KOPT-K1 (cell line): Measurements from ENCODE around the gene WDR93.
"Not testable (repeated sequence)": the region's sequence is repeated elsewhere in the genome, so short reads cannot be mapped to it uniquely, and the experiment has no call there.

Experiments
- H3K27ac ChIP-seq: fragments of 200-600 bp; sonication (generic); 2 replicates; pipeline ENCODE4 v1.5.1; 2016; ENCODE audit warnings: antibody characterized with exemption, mild to moderate bottlenecking, low read depth, low read length; ENCODE audit not compliant: poor library complexity, severe bottlenecking
- H3K36me3 ChIP-seq: fragments of 200-600 bp; sonication (generic); 2 replicates; pipeline ENCODE4 v1.5.1; 2017; ENCODE audit warnings: antibody characterized with exemption, mild to moderate bottlenecking, low read length, moderate library complexity; ENCODE audit not compliant: insufficient read depth
- H3K9me3 ChIP-seq: fragments of 200-600 bp; sonication (generic); 2 replicates; pipeline ENCODE4 v1.5.1; 2017; ENCODE audit warnings: antibody characterized with exemption, low read length, mild to moderate bottlenecking; ENCODE audit not compliant: insufficient read depth, poor library complexity, severe bottlenecking

Gene WDR93

DNA sequence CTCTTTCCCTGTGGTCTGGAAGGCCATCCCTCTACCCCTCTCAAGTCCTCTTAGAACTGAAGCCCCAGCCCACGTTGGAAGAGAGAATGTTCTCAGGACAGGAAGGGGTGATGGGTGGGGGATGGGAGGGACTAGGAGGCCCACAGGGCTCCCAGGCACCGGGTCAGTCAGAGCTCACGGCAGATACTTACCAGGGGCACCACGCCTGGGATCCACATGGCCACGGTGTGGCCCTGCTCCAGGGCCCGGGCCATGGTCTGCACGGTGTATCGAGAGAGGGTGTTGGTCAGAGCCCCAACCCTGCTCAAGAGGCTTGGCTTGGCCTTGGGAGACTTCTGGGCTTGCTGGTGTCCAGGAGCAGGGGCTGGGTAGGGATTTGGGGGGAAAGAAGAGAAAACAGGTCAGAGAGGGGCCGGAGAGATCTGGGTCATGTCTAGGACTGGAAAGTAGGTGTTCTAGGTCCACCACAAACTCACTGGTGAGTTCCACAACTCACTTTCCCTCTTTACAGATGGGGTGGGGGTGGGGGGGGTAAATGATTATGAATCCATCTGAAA, 21.2 kb upstream of the WDR93 start:
- Histone ChIP-seq H3K27ac (no peak overlapping the region), H3K9me3 (no peaks in the 10 kb centered on the region), H3K36me3 (no peaks in the 10 kb centered on the region)

DNA sequence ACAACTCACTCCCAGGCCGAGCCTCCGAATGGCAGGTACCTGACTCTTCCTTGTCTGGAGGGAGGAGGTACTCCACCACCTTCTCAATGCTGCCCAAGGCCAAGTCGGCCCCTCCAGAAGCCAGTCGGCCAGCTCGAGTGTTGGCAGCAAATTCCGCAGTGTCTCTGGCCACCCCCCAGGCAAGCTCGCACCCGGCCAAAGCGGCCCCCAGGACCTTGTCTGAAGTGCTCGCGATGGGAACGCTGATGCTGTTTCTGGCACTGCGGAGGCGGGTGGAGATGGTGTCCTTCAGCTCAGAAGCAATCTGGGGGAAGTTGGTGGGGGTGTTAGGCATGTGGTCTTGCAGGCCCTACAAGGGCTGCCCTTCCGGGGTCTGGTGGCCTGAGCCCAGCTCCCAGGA, 20.7 kb upstream of the WDR93 start:
- H3K9me3 ChIP-seq: no peaks in the 10 kb centered on the region
- H3K36me3 ChIP-seq: no peaks in the 10 kb centered on the region
- no peak overlapping the region for H3K27ac ChIP-seq

DNA sequence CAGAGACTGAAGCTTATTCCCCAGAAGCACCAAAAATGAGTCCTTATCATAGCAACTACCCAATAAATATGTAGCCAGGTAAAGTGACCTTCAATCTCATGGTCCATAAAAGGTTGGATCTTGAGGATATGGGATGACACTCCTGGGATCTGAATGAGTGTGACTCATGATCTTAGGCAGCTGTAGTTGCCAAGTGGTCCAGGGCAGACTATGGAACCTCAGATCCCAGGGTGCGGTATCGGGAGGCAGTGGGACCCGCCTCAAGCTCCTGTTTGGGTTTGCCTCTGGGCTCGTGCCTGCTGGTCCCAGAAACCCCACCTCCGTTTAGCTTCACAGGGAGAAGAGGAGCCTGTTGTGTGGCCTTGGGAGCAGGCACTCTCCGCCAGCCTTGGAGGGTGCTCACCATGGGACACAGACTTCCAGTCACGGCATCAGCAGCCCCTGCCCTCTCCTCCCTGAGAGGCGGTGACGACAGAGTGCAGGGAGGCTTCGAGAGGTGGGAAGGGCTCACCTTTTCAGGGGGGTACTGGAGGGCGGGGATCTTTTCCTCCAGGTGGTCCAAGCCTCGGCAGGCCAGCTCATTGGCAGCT, 19.5 kb upstream of the WDR93 start:
- no peaks in the 10 kb centered on the region for H3K9me3 ChIP-seq
- H3K27ac ChIP-seq: no peak overlapping the region
- H3K36me3 ChIP-seq: no peaks in the 10 kb centered on the region

DNA sequence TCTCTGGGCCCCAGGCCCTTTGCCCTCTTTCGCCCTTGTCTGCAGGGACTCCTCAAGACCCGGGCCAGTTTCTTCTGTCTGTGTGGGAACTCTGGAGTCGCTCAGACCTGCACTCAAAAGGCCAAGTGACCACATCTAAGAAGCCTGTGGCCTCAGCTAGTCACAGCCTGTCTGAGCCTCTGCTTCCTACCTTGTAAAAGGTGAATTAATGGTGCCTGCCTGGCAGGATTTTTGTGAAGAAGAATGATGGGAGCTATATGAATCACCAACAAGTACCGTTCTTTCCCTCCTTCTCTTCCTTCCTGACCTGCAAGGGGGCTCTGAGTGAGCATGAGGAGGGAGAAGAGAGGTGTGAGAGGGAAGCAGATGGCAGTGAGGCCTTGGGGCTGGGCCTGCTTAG, 18.9 kb upstream of the WDR93 start:
- Histone ChIP-seq H3K27ac (no peak overlapping the region), H3K9me3 (no peaks in the 10 kb centered on the region), H3K36me3 (no peaks in the 10 kb centered on the region)

DNA sequence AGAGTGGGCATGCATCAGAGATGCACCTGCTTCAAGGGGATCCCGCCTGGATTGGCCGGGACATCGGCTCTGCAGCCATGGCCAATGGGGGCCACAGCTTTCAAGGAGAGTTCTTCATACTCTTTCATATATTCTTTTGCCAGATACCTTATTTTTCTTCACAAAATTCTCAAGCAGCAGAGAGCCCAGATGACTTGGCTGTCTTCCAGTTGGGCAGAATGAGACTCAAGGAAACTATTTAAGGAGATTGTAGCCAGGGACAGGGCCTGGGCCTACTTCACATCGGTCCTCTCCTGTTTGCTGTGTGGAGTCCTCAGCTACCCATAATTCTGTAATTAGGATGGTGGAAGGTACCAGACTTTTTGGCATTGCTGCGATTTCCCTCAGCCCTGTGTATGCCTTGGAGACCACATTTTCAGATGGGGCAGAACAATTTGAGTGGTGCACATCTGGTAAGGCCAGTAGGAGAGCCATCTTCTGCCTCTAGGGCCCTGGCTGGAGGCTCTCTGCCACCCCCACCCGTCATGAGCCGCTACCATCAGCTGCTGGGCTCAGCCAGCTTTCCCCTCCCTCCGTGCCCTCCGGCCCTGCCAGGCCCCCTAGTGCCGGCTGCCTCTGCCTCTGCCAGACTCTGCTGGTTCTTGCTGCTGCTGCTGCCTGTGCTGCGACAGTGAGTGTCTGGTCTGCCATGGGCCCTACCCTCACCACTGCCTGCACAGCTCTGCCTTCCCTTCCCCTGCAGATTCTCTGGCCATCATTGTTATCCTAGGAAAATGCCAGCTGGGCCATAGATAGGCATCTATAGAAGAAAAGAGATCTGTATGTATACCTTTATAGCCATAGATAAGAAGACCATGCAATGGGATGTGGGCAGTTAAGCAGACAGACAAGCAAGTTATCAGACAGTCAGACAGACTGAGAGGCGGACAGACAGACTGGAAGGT, 18.1 kb upstream of the WDR93 start:
- no peaks in the 10 kb centered on the region for H3K9me3 ChIP-seq
- H3K36me3 ChIP-seq: no peaks in the 10 kb centered on the region
- no peak overlapping the region for H3K27ac ChIP-seq

DNA sequence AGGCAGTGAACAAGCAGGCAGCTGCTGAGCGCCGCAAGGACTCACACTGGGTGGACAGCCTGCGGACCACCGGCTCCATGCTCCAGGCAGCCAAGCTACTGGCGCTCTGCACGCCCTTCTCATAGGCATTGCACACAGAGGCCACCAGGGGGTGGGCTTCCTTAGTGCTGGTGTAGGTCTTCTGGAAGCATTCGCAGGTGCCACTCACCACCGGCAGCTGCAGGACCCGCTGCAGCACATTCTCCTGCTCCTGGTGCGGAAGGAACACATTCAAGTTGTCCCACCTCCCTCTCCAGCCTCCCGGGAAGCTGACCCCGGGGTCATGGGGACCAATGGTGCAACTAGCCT, 17.5 kb upstream of the WDR93 start:
- Histone ChIP-seq H3K27ac (no peak overlapping the region), H3K9me3 (no peaks in the 10 kb centered on the region), H3K36me3 (no peaks in the 10 kb centered on the region)

DNA sequence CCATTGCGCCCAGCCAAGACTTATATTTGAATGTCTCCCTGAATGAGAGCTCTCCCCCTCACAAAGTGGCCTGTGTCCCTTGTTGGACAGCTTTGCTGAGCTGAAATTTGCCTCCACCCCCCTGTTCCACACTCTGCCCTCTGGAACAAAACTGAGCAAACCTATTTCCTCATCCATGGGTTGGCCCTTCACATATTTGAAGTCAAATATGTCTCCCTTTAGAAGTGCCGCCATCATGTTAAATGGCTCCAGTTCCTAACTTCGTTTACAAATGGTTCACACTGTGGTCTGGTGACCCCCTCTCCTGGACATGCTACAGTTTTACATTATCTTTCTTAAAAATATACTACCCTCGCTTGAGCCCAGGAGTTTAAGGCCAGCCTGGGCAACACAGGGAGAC, 16.1 kb upstream of the WDR93 start:
- Histone ChIP-seq H3K9me3 (no peaks in the 10 kb centered on the region), H3K36me3 (no peaks in the 10 kb centered on the region), H3K27ac (no peak overlapping the region)

DNA sequence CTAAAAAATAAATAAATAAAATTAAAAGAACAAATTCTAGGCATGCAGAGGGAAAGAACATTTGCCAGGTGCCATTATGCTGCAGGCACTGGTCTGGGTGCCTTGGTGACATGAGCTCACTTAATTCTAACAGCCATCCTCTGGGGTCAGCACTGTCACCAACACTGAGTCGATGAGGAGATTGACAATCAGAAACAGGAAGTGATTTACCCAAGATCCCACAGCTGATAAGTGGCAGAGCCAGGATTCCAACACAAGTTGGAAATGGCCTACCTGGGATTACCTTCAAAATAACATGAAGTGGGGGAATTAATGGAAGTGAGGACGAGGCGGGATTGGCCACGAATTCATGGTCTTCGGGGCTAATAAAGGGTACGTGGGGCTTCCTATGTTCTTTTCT, 15.0 kb upstream of the WDR93 start:
- Histone ChIP-seq H3K36me3 (no peaks in the 10 kb centered on the region), H3K9me3 (no peaks in the 10 kb centered on the region), H3K27ac (no peak overlapping the region)

DNA sequence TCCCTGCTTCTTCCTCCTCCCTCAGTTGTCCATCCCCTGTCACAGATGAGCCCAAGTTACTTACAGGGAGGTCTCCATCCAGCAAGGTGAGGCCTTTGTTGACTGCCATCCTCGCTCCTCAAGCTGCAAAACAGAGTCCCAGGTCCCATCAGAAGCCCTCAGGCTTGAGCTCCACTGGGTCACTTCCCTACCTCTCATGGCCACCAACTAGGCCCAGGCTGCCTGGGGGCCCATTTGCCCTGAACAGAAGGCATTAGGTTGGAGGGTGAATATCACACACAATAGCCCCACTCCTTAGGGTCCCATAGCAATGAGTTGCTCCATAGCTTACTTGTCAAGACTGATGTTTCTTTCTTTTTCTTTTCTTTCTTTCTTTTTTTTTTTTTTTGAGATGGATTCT, 13.2 kb upstream of the WDR93 start:
- Histone ChIP-seq H3K36me3 (no peaks in the 10 kb centered on the region), H3K27ac (no peak overlapping the region), H3K9me3 (no peaks in the 10 kb centered on the region)

DNA sequence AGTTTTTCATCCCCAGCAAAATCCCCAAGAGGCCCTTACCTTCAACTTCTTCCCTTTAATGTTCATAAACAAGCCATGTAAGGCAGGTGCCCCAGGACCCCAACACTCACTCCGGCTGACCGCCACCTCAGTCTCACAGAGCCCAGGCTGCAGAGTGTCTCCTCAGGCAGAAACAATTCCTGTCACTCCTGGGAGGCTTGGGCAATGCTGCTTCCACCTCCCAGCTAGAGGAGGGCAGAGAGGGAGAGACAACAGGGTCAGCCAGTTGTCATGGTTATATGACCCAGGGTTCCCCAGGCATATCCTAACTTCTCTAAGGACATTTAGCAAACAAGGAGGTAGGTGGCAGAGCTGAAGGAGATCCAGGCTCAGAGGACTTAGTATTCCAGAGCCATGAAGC, 11.4 kb upstream of the WDR93 start, which contains the start of gene PLIN1:
Gene PLIN1, minus strand, starts transcription at position 156 of the 400 bp plus-strand sequence. CDS start 1,878 bp downstream, outside the sequence.
- H3K36me3 ChIP-seq: no peaks in the 10 kb centered on the region
- H3K9me3 ChIP-seq: no peaks in the 10 kb centered on the region
- no peak within 1 kb of the TSS for H3K27ac ChIP-seq

DNA sequence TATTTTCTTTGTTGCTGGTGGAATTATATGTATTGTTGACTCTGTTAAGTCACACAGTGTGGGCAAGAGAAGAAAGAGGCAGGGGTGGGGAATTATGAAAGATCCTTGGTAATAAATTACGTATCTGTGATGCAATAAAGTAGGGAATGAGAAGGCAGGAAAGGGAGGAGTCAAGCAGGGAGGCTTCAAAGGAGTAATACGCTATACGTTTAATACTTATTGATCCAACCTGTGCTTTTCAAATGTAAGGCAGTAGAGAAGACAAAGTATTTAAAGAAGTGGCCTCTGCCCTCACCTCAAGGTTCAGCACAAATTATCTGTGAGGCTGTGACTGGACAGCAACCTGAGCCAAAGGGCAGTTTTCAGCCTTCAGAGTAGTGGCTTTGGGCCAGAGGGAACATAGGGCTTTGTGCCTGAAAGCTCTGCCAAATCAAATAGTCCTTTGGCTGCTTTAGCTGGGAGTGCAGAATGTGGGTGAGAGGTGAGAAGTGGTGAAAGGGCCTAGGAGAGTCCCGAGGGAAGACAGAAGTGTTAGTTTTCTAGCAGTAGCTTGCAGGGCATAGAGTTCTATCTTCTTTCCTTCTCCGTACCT, 10.2 kb upstream of the WDR93 start:
- H3K27ac ChIP-seq: no peak overlapping the region
- H3K9me3 ChIP-seq: no peaks in the 10 kb centered on the region
- no peaks in the 10 kb centered on the region for H3K36me3 ChIP-seq

DNA sequence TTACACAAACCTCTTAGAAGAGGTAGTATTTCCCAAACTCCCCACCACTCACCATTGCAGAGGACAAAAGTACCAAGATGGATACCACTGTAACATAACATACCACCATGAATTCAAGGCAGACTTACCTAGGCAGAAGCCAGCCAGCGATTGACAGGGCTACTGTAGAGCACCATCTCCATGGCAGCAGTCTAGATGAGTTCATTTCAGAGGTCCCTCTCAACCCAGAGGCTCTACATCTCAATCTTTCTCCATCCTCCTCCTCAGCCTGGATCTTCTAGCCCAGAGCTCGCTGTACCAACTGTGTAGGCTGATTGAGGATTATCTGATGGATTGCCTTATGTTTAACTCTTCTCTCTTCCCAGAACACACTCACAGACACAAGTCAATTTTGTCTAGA, 9.5 kb upstream of the WDR93 start:
- H3K36me3 ChIP-seq: no peaks in the 10 kb centered on the region
- H3K27ac ChIP-seq: no peak overlapping the region
- H3K9me3 ChIP-seq: no peaks in the 10 kb centered on the region

DNA sequence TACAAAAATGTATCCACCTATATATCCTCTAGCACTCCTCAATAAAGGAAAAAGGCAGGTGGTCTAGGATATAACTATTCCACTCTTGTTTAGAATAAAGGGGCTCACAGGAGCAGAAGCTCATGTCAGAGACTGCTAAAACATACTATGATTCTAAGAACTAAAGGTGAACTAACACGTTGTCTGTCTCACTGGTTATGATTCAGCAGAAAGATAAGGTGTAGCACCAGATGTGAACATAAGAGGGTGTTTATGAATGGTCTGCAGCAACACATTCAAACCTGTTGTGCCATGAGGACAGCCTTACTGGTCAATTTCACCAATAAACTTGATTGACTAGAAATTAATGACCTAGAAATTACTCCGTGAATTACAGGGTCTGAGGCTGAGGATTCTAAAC, 4.6 kb upstream of the WDR93 start:
- Histone ChIP-seq H3K27ac (no peak overlapping the region), H3K9me3 (no peaks in the 10 kb centered on the region), H3K36me3 (no peaks in the 10 kb centered on the region)

DNA sequence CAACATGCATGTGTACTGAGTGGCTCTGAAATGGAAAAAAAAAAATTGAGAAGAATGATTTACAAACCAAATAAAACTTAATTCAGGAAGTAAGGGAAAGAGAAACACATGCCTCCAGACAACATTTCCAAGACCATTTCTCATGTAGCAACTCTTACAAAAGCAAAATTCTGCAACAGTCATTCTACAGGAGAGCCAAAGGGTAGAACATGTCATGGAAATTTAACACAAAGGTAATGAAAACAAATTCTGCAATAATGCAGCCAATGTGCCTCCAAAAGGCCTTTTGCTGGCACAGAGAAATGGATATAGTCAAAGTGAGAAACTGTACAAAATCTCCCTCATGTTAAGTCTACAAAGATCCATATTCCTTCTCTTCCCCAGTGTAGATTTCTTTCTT, 4.1 kb upstream of the WDR93 start:
- H3K27ac ChIP-seq: no peak overlapping the region
- H3K36me3 ChIP-seq: no peaks in the 10 kb centered on the region
- H3K9me3 ChIP-seq: no peaks in the 10 kb centered on the region

DNA sequence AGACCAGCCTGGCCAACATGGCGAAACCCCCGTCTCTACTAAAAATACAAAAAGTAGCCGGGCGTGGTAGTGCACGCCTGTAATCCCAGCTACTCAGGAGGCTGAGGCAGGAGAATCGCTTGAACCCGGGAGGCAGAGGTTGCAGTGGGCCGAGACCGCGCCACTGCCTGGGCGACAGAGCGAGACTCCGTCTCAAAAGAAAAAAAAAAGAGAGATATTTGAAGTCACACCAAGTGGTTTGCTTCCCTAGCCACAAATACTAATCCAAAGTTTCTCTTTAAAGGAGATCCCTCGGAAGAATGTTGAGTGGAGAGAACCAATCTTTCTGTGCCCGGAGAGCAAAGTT, 708 bp upstream of the WDR93 start:
- not testable (repeated sequence) for H3K9me3 ChIP-seq, H3K27ac ChIP-seq, H3K36me3 ChIP-seq
